Activated T-cell treated with anti-CD3 and anti-CD28 coated beads, Interleukin-2, amount 50 U/mL, for 4 hours (primary cell): ENCODE results near the gene SLC18A3. TPM values are rescaled to one million over a fixed set of nuclear protein-coding genes. Genes with fewer than 3 reads are reported as not detected.

ENCODE experiments used
- ATAC-seq, 2 donors: fragments of 200-7000 bp; cut with Tn5 transposase; one replicate each; pipeline ENCODE4 v1.10.0; 2021
- DNase-seq: peaks from one replicate; pipeline ENCODE4 v3.0.0-alpha.2; 2020
- H3K27me3 Mint-ChIP-seq: one replicate; pipeline ENCODE4 v1.8.0; 2021; ENCODE audit warnings: low read depth, mixed read lengths
- H3K36me3 Mint-ChIP-seq: one replicate; pipeline ENCODE4 v1.8.0; 2022; ENCODE audit warnings: mixed read lengths; ENCODE audit not compliant: insufficient read depth
- H3K4me1 Mint-ChIP-seq: one replicate; pipeline ENCODE4 v1.8.0; 2021; ENCODE audit warnings: low read depth, mixed read lengths
- H3K4me3 Mint-ChIP-seq: one replicate; pipeline ENCODE4 v1.8.0; 2021; ENCODE audit warnings: mild to moderate bottlenecking, moderate library complexity, mixed read lengths
- H3K9me3 Mint-ChIP-seq: one replicate; pipeline ENCODE4 v1.8.0; 2021; ENCODE audit warnings: mixed read lengths
- total RNA-seq, 3 donors: library from RNA; stranded (reverse); gene quantifications; one replicate each; pipeline ENCODE4 v1.2.1, GENCODE V29; 2021

SLC18A3 gene
- total RNA-seq, 3 donors from 2014 or later, result not detected

- H3K9me3 Mint-ChIP-seq, result peaks cover 3% of the 10 kb centered on the region
- no peaks in the 10 kb centered on the region for H3K36me3 Mint-ChIP-seq
- peaks cover 1% of the 10 kb centered on the region for H3K4me1 Mint-ChIP-seq
- peak; percentile 65 to 68 for ATAC-seq
- DNase-seq, result peak; percentile 44
- no peak overlapping the region for H3K4me3 Mint-ChIP-seq
- peaks cover 33% of the 10 kb centered on the region for H3K27me3 Mint-ChIP-seq
Measured at GRCh38 chr10:49592726-49593563, 17.2 kb upstream of the SLC18A3 start.

GRCh38 chr10:49593564-49593875 lies 16.6 kb upstream of the SLC18A3 start:
- H3K36me3 Mint-ChIP-seq, result no peaks in the 10 kb centered on the region
- no peak overlapping the region for H3K4me3 Mint-ChIP-seq
- peaks cover 1% of the 10 kb centered on the region for H3K4me1 Mint-ChIP-seq
- DNase-seq, result no peak
- H3K27me3 Mint-ChIP-seq, result peaks cover 30% of the 10 kb centered on the region
- H3K9me3 Mint-ChIP-seq, result peaks cover 3% of the 10 kb centered on the region
- ATAC-seq, result no peak

- H3K4me3 Mint-ChIP-seq, result no peak overlapping the region
- peaks cover 3% of the 10 kb centered on the region for H3K9me3 Mint-ChIP-seq
- DNase-seq (no peak), ATAC-seq (no peak)
- no peaks in the 10 kb centered on the region for H3K36me3 Mint-ChIP-seq
- peaks cover 29% of the 10 kb centered on the region for H3K27me3 Mint-ChIP-seq
- H3K4me1 Mint-ChIP-seq, result peaks cover 1% of the 10 kb centered on the region
Measured at GRCh38 chr10:49593998-49594397, 16.1 kb upstream of the SLC18A3 start.

- Mint-ChIP-seq H3K36me3 (no peaks in the 10 kb centered on the region), H3K27me3 (peaks cover 29% of the 10 kb centered on the region), H3K9me3 (no peaks in the 10 kb centered on the region), H3K4me1 (peaks cover 1% of the 10 kb centered on the region), H3K4me3 (no peak overlapping the region)
- DNase-seq, result no peak
- ATAC-seq, result no peak
Measured at GRCh38 chr10:49594594-49594993, 15.5 kb upstream of the SLC18A3 start.

DNA sequence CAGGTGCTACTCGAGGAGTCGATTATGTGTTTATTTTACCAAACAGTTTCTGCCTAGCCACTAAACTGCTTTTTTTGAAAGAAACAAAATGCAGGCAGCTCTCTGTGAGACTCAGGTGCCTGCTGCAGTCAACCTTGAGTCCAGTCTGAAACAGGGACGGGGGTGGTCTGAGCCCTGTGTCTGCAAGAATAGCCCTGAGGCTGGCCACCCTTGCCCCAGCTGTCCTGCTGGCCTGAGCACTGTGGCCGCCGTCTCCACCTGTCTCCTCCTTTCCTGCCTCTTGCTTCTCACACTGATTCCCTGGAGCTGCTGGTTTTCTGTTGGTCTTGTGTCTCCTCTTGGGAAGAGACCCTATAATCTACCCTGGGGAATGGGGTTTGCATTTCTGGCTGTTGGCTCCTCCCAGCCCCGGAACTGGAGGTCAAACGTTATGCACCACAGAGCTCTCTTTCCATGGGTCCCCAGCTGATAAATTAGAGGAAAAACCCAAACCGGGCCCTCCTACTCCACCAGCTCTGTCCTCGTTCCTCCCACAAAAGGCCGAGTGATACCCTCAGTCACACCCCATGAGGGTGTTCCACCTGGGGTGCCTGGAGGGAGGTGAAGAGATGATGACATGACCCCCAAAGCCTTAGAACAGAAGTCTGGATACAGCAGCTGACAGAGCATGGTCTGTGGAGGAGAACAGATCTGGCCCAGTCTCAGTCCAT lies 15.0 kb upstream of the SLC18A3 start:
- H3K9me3 Mint-ChIP-seq, result no peaks in the 10 kb centered on the region
- H3K4me1 Mint-ChIP-seq, result peaks cover 1% of the 10 kb centered on the region
- no peaks in the 10 kb centered on the region for H3K36me3 Mint-ChIP-seq
- peaks cover 29% of the 10 kb centered on the region for H3K27me3 Mint-ChIP-seq
- DNase-seq (no peak), ATAC-seq (no peak)
- no peak overlapping the region for H3K4me3 Mint-ChIP-seq

GRCh38 chr10:49595713-49596492 lies 14.2 kb upstream of the SLC18A3 start:
- Mint-ChIP-seq H3K9me3 (no peaks in the 10 kb centered on the region), H3K4me3 (no peak overlapping the region), H3K27me3 (peaks cover 35% of the 10 kb centered on the region), H3K36me3 (no peaks in the 10 kb centered on the region), H3K4me1 (peaks cover 1% of the 10 kb centered on the region)
- DNase-seq (no peak), ATAC-seq (no peak)

DNA sequence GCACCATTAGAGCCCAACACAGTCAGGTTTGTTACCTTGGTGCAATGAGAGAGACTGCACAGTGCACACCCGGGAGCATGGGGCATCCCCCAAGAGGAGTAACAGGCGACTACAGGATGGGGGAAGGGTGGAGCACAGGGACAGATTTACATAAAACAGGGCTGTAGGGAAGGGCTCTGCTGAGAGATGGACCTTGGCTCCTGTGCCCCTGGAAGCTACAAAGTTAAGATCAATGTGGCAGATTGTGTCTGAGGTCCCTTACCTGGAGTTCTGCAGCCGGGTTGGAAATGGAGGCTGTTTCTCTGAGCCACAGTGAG lies 13.7 kb upstream of the SLC18A3 start:
- Mint-ChIP-seq H3K9me3 (no peaks in the 10 kb centered on the region), H3K27me3 (peaks cover 36% of the 10 kb centered on the region), H3K36me3 (no peaks in the 10 kb centered on the region), H3K4me1 (peaks cover 1% of the 10 kb centered on the region), H3K4me3 (no peak overlapping the region)
- DNase-seq (no peak), ATAC-seq (no peak)

DNA sequence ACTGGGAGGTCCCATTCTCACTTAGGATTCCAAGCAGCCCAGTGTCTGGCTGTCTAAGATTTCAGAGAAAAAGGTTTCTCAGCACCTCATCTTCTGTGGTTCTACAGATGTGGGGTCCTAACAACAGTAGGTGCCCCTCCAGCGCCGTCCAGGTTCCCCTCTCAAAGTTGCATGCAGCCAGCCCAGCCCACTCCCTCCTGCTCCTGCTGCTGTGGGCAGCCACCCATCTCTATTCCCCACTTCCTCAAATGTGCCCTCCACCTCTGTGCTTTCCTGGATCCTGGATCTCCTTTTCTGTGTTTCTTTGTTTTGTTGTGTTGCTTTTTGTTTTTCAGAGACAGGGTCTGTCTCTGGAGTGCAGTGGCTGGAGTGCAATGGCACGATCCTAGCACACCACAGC lies 13.3 kb upstream of the SLC18A3 start:
- peaks cover 1% of the 10 kb centered on the region for H3K4me1 Mint-ChIP-seq
- peaks cover 33% of the 10 kb centered on the region for H3K27me3 Mint-ChIP-seq
- DNase-seq, result no peak
- H3K36me3 Mint-ChIP-seq, result no peaks in the 10 kb centered on the region
- H3K9me3 Mint-ChIP-seq, result no peaks in the 10 kb centered on the region
- ATAC-seq, result no peak
- no peak overlapping the region for H3K4me3 Mint-ChIP-seq

- DNase-seq, result no peak
- Mint-ChIP-seq H3K4me3 (no peak overlapping the region), H3K36me3 (no peaks in the 10 kb centered on the region), H3K4me1 (peaks cover 1% of the 10 kb centered on the region), H3K27me3 (peaks cover 37% of the 10 kb centered on the region), H3K9me3 (no peaks in the 10 kb centered on the region)
- ATAC-seq, result no peak
Measured at GRCh38 chr10:49597426-49598163, 12.5 kb upstream of the SLC18A3 start.

GRCh38 chr10:49598164-49598856 lies 11.8 kb upstream of the SLC18A3 start:
- ATAC-seq (no peak), DNase-seq (no peak)
- H3K4me3 Mint-ChIP-seq, result no peak overlapping the region
- H3K9me3 Mint-ChIP-seq, result no peaks in the 10 kb centered on the region
- H3K27me3 Mint-ChIP-seq, result peaks cover 35% of the 10 kb centered on the region
- H3K4me1 Mint-ChIP-seq, result peaks cover 1% of the 10 kb centered on the region
- H3K36me3 Mint-ChIP-seq, result no peaks in the 10 kb centered on the region

- DNase-seq (no peak), ATAC-seq (no peak)
- Mint-ChIP-seq H3K27me3 (peaks cover 35% of the 10 kb centered on the region), H3K4me1 (peaks cover 1% of the 10 kb centered on the region), H3K36me3 (no peaks in the 10 kb centered on the region), H3K9me3 (no peaks in the 10 kb centered on the region), H3K4me3 (no peak overlapping the region)
Measured at GRCh38 chr10:49598986-49599385, 11.1 kb upstream of the SLC18A3 start.

GRCh38 chr10:49599546-49599945 lies 10.6 kb upstream of the SLC18A3 start:
- DNase-seq, result no peak
- Mint-ChIP-seq H3K27me3 (peaks cover 32% of the 10 kb centered on the region), H3K4me1 (peaks cover under 1% of the 10 kb centered on the region), H3K9me3 (no peaks in the 10 kb centered on the region), H3K36me3 (no peaks in the 10 kb centered on the region), H3K4me3 (no peak overlapping the region)
- ATAC-seq, result no peak

DNA sequence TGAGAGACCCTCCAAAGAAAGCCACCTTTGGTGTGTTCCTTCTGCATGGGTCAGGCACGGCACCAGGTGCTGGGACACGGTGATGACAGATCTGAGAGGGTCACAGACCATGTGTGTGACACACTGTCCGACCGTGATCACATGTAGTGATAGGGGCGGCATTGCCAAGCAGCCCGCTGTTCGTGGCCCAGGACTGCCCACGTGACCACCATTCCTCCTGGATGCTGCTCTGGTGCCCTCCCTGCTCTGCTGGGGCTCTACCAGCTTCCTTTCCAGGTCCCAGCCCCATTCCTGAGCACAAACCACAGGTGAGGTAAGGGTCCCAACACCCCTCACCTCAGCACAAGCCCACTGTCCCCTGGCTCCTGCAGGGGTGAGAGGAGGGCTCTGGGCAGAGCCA lies 10.1 kb upstream of the SLC18A3 start:
- DNase-seq, result no peak
- ATAC-seq, result no peak
- Mint-ChIP-seq H3K9me3 (no peaks in the 10 kb centered on the region), H3K36me3 (no peaks in the 10 kb centered on the region), H3K27me3 (peaks cover 33% of the 10 kb centered on the region), H3K4me1 (no peaks in the 10 kb centered on the region), H3K4me3 (no peak overlapping the region)
